A673 (cell line): ENCODE results near the gene PIK3C2B.

Experiments used
- CTCF ChIP-seq: fragments of 300-800, 200-600 bp; sonication (generic); conservative IDR thresholded peaks from 2 replicates; pipeline ENCODE4 v1.5.1; 2017; ENCODE audit warnings: low read depth, mild to moderate bottlenecking, antibody characterized with exemption, low read length, moderate library complexity, mixed read lengths
- EZH2 ChIP-seq: fragments of 200-600 bp; sonication (generic); IDR thresholded peaks from 2 replicates; pipeline ENCODE4 v1.6.1; 2017; ENCODE audit warnings: borderline replicate concordance, low read depth, mild to moderate bottlenecking, mixed read lengths, antibody characterized with exemption, low read length; ENCODE audit not compliant: poor library complexity, severe bottlenecking

DNA sequence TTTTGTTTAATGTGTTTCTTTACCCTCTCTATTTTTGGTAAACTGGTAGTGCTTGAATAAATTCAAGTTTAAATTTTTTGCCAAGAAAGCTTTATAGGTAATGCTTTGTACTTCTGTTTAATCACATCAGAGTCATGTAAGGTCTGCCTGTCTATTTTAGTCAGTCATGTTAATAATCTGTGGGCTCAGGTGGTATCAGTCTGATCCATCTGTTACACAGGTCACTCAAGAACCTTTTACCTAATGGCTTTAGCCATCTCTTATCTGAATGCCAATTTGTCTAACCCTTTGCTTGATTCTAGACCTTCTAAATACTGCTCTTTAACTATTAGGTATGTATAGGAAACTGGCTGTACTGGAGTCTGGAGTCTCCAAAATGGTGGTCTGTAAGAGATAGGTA is 38.2 kb upstream of the PIK3C2B start:
- TF ChIP-seq CTCF (no peak), EZH2 (no peak)
